Activated CD4-positive, alpha-beta T cell treated with anti-CD3 and anti-CD28 coated beads, Interleukin-2, amount 50 U/mL, for 16 hours (primary cell): ENCODE data around the gene SCYL1.

Source experiments
- DNase-seq: peaks from one replicate; pipeline ENCODE4 v3.0.0-alpha.2; 2020

Gene SCYL1

GRCh38 chr11:65537620-65538231 lies 12.8 kb downstream of the SCYL1 start:
- no peak for DNase-seq

GRCh38 chr11:65538232-65538914 lies 13.5 kb downstream of the SCYL1 start:
- DNase-seq = no peak

- no peak for DNase-seq
Measured at GRCh38 chr11:65538915-65539743, 14.2 kb downstream of the SCYL1 start.

GRCh38 chr11:65539744-65540289 lies 14.9 kb downstream of the SCYL1 start:
- DNase-seq = no peak

GRCh38 chr11:65540290-65541092 lies 15.6 kb downstream of the SCYL1 start:
- peak; percentile 92 for DNase-seq

- no peak for DNase-seq
Measured at GRCh38 chr11:65541093-65541982, 16.5 kb downstream of the SCYL1 start.

- DNase-seq = no peak
Measured at GRCh38 chr11:65542738-65543390, 18.0 kb downstream of the SCYL1 start.

- DNase-seq = no peak
Measured at GRCh38 chr11:65545853-65546216, 21.0 kb downstream of the SCYL1 start.

- DNase-seq = peak; percentile 97
Measured at GRCh38 chr11:65546217-65546958, 21.5 kb downstream of the SCYL1 start.

GRCh38 chr11:65547446-65548125 lies 22.7 kb downstream of the SCYL1 start:
- no peak for DNase-seq

- no peak for DNase-seq
Measured at GRCh38 chr11:65548395-65548794, 23.5 kb downstream of the SCYL1 start.

GRCh38 chr11:65549096-65549495 lies 24.2 kb downstream of the SCYL1 start:
- DNase-seq = no peak

GRCh38 chr11:65551572-65552387 lies 26.9 kb downstream of the SCYL1 start:
- DNase-seq = peak; percentile 69

- DNase-seq = no peak
Measured at GRCh38 chr11:65552388-65552951, 27.6 kb downstream of the SCYL1 start.

GRCh38 chr11:65553301-65554001 lies 28.6 kb downstream of the SCYL1 start:
- DNase-seq = peak; percentile 74

- no peak for DNase-seq
Measured at GRCh38 chr11:65554057-65554818, 29.4 kb downstream of the SCYL1 start.

- DNase-seq = no peak
Measured at GRCh38 chr11:65554842-65555430, 30.1 kb downstream of the SCYL1 start.
